HFF-Myc (cell line): Measurements from ENCODE around the gene YPEL3.

Experiments
- DNase-seq: peaks from one replicate; pipeline ENCODE4 v3.0.0-alpha.2; 2011; ENCODE audit warnings: low read depth; ENCODE audit errors: extremely low read depth
- H3K4me3 ChIP-seq: replicated peaks from 2 replicates; pipeline ENCODE4 v1.5.1; 2011; ENCODE audit warnings: low read depth, mild to moderate bottlenecking, control low read depth, low read length
- CTCF ChIP-seq: IDR thresholded peaks from 2 replicates; pipeline ENCODE4 v1.5.1; 2012; ENCODE audit warnings: mild to moderate bottlenecking, low read depth, low read length, control low read depth; ENCODE audit errors: missing control alignments

YPEL3 gene

GRCh38 chr16:30088832-30089624 lies 7.0 kb downstream of the YPEL3 start:
- no peak for TF ChIP-seq CTCF
- DNase-seq, result no peak
- H3K4me3 ChIP-seq, result no peak overlapping the region

- TF ChIP-seq CTCF, result no peak
- DNase-seq, result no peak
- no peak overlapping the region for H3K4me3 ChIP-seq
These were observed 7.7 kb downstream of the YPEL3 start for GRCh38 chr16:30088237-30088831.

- no peak overlapping the region for H3K4me3 ChIP-seq
- no peak for TF ChIP-seq CTCF
- no peak for DNase-seq
These were observed 8.7 kb downstream of the YPEL3 start for GRCh38 chr16:30087181-30087898.

- TF ChIP-seq CTCF, result no peak
- DNase-seq, result no peak
- H3K4me3 ChIP-seq, result no peak overlapping the region
These were observed 9.5 kb downstream of the YPEL3 start for GRCh38 chr16:30086291-30087140.

GRCh38 chr16:30085820-30086219 lies 10.2 kb downstream of the YPEL3 start:
- no peak for TF ChIP-seq CTCF
- H3K4me3 ChIP-seq, result no peak overlapping the region
- DNase-seq, result no peak

- no peak overlapping the region for H3K4me3 ChIP-seq
- TF ChIP-seq CTCF, result no peak
- DNase-seq, result no peak
These were observed 10.8 kb downstream of the YPEL3 start for GRCh38 chr16:30085247-30085646.
